Measurements from ENCODE around the gene IGFALS.

The IGFALS gene

GRCh38 chr16:1788095-1788707 is 5.3 kb downstream of the IGFALS start:
- DNase-seq: no peak

- no peak for DNase-seq
Observed at GRCh38 chr16:1787322-1788094, 6.0 kb downstream of the IGFALS start.

GRCh38 chr16:1787056-1787321 is 6.5 kb downstream of the IGFALS start:
- no peak for DNase-seq

GRCh38 chr16:1786242-1787055 is 7.1 kb downstream of the IGFALS start:
- no peak for DNase-seq

DNA sequence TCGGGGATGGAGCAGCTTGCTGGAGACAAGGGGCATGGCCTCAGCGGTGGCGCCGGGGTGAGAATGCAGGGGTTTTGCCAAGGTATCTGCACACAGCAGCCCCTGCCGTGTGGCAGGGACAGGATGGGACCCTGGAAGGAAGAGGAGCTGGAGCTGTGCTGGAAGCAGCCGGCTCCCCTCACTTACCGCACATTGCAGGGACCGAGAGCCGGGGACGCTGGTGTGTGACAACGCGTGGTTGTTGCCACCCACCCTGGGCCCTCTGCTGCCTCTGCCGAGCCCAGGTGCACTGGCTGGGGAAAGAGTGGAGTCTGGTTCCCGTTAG is 7.7 kb downstream of the IGFALS start:
- DNase-seq: no peak

DNA sequence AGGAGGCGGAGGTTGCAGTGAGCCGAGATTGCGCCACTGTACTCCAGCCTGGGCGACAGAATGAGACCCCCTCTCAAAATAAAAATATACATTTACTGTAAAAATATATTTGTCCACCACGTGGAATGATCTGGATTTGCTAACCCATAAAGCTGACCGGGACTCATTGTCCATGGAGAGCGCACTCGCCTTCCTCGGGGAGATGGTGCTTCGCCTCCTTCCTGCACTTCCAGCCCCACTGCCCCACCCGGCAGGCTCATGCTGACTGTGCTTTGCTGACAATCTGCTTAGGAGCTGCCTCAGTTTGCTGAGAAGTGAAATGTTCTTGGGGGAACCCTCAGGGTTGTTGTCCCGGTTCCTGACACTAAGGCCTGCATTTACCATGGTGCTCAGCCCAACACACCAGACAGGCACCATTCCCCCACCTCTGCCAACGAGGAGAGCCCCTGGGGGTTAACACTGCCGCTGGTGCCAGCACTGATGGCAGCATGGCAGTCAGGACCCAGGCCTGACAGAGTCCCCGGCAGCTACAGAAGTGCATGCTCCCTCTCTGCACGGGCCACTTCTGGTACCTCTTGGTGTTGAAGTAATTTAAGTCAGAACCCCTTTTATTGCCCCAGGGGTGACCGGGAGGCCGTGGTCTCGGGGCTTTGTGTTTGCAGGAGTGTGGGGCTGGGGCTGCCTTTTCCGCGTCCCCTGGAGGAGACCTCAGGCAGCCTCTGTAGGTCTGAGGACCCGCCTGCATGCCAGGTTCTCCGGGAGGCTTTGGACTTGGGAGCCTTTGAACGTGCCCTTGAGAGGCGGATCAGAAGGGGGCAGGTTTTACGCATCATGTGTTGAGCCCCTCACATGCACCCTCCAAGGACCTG is 8.3 kb downstream of the IGFALS start:
- DNase-seq: no peak

DNA sequence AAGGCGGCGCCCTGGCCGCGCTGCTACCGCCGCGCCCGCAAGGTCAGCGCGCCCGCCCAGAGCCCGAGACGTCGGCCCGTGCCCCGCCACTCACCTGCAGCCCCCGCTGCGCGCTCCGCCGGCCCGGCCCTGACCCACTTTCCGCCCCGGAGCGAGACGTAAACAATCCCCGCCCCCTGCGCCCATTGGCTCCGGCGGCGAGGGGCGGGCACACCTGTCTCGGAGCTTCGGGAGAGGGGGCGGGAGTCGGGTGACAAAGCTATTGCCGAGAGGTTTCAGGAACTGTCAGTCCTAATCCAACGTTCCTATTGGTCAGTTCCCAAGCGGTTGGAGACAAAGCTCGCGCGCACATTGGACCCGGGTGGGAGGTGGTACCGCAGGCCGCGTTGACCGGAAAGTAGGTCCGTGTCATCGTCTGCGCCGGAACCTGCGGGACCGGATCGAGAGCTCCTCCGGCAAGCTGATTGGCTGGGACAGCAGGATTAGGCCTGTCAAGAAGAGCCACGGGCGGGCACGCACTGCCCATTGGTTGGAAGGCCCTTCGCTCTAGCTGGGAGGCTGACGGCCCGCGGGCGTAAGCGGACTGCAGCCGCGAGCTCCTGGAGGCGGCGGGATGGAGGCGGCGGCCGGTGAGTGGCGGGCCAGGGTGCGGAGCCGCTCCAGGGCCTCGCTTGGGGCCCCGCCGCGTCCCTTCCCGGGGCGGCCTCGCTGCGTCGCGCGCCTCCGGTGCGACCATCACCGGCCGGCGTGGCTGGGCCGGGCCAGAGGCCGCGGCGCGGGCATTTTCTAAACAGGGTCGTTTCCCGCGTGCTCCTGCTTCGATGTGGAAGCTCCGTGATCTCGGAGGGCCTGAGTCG is 10.9 kb downstream of the IGFALS start, which contains the start of the genes NUBP2 and SPSB3:
NUBP2 (plus strand) TSS at position 553 of the 857 bp plus-strand sequence; CDS start at position 614, 61 bp downstream.
SPSB3 (minus strand) TSS at position 164 of the 857 bp plus-strand sequence. CDS start 1,088 bp downstream, outside the sequence.
- peak; percentile 99 for DNase-seq

DNA sequence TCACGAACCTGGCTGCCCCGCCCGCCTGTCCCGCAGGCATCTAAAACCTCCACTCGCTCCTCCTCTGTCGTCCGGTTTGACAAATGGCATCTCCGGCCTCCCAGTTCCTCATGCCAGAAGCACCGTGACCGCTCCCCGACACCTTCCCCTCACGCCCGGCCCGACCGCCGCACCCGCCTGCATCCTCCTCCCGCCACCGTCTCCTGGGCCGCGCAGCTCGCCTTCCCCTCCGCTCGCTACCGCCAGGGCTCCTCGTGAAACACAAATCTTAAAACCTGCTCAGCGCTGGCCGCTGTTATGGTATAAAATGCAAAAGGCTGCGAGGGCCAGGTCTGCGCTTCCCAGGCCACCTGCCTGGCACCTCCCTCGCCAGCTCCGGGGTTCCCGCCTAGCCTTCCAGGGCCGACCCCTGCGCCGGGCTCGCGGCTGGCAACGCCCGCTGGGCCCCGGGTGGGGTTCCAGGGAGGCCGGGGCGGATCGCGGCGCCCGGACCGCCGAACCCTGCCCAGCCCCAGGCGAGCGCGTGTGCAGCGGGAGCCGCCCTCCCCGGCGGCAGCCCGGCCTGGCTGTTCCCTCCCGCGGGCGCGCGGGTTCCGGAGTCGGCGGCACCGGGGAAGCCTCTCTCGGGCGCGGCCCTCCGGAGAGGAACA is 11.6 kb downstream of the IGFALS start:
- DNase-seq: peak; percentile 31

DNA sequence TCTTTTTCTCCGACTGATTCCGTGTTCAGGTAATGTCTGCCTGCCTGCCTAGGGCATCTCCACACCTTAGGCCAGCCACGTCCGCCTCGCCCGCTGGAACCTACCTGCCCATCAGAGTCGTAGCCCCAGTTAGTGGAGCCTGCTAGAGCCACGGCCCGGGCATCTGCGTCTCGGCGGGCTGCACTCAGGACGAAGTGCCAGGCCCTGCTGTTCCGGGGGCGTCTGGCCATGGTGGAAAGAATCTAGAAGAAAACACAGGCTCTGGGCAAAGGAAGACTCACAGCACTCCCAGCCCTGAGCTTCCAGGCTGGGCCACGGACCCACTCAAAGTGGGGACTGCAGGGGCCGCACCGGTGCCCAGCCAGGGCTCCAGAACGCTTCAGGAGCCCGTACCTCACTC is 12.3 kb downstream of the IGFALS start:
- no peak for DNase-seq

DNA sequence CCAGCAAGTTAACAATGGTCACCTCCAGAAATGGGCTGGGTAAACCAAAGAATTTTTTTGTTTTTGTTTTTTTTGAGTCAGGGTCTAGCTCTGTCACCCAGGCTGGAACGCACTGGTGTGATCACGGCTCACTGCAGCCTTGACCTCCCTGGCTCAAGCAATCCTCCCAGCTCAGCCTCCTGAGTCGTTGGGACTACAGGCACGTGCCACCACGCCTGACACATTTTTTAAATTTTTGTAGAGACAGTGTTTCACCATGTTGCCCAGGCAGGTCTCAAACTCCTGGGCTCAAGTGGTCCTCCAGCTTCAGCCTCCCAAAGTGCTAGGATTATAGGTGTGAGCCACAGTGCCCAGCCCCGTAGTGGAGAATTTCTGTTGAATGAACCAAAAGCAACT is 12.8 kb downstream of the IGFALS start:
- no peak for DNase-seq

DNA sequence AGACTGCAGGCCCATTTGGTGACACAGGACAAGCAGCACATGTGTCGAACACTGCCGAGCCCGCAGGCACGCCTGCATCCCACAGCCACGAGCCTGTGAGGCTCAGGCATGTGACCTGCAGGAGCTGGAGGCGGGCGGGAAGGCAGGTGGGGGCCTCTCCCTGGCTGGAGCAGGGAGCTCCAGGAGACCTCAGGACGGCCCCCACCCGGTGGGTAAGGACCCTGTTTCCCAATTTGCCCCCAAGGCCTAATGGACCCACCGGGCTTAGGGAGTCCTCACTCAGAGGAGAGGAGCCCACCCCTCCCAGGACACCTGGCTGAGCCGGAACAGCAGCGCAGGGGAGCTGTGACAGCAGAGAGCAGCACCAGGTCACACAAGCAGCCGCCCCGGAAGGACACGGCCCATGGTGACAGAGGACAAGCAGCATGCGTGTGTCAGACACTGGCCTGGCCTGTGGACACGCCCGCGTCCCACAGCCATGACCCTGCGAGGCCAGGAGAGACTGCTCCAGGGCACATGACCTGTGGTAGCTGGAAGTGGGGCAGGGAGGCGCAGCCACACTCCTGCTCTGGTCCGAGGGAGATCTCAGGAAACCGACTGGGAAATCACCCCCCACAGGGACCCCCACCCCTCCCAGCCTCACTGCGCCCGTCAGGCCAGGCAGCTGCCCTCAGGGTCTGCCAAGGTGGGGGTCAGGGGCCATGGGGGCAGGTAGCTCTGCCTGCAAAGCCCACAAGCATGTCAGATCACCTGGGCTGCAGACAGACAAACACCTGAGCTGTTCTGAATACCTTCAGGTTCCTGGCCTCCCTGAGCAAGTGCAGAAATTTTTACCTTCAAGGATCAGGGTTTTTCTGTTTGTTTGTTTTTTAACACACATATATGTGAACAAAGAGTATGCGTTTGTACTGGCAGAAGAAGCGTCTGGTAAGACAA is 13.5 kb downstream of the IGFALS start:
- DNase-seq: no peak

- no peak for DNase-seq
Observed at GRCh38 chr16:1779234-1779701, 14.2 kb downstream of the IGFALS start.

DNA sequence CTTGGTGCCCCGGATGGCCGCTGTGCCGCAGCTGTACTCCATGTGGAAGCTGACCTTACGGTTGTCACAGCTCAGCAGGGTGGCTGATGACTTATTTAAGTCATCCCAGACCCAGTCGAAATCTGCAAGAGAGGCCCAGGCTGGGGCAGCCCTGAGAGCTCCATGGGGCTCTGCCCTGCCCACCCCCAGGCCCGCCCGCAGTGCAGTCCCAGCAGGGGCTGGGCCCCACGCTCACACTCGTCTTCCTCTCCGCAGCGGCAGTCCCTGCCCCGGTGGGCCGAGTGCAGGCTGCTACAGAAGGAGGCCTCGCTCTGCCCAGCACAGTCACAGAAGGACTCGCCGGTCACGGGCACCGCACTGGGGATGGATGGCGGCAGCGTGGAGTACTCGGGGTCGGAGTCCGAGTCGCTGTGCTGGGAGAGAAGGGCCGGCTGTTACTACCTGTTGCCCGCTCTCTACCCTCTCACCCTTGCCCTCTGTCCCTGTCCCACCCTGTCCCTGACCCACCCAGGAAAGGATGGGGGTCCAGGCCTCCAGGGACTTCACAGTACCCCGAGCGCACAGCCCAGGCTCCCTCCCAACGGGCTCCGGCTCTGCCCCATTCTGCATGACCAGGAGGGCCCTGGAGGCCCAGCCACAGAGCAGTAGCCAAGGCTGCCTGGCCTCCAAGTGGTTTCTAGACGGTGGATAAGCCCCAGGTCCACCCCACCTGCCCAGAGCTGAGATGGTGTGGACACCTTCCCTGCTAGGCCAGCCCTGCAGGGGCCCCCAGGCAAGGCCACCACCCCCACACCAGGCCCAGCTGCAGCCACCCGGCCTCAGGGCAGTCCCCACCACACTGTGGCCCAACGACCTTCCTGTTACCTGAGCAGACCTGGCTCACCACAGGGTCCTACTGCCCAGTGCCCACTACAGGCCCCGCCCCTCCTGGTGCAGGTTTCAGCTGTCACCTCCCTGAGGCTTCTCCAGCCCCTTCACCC is 15.0 kb downstream of the IGFALS start:
- no peak for DNase-seq

- DNase-seq: no peak
Observed at GRCh38 chr16:1777375-1778199, 15.9 kb downstream of the IGFALS start.

DNA sequence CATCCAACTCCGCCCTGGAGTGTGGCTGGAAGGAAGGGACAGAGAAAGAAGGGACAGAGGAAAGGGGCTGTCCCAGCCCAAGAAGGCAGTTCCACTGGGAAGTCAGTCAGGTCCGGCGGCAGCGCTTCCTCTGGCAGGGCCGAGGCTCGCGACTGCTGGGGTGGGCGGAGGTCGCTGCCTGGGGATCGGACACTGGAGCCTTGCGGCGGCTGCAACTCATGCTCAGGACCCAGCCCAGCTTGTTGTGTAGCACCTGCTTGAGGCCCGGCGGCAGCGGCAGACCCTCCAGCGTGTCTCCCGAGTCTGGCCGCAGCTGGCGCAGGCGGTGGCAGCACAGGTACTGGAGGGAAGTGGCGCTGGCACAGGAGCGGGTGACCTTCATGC is 16.5 kb downstream of the IGFALS start:
- DNase-seq: no peak

DNA sequence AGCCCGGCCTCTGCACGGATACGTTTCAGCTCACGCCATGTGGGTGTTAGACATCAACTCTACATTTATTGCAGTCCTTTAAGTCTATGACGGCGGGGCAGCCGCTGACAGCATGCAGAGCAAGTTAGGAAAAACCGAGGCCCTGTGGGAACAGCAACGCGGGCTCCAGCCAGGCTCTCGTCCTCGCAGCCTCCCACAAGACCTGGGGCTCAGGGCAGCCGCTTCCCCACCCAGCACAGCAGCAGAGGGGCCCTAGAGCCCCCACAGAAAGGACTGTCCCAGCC is 16.9 kb downstream of the IGFALS start:
- DNase-seq: no peak

- no peak for DNase-seq
Observed at GRCh38 chr16:1775846-1776671, 17.4 kb downstream of the IGFALS start.
